NOMO-1 treated with DMSO at 0.1 percent for 48 hours (cell line): ENCODE results near the gene COIL.

Source experiments
- DNase-seq: peaks from one replicate; lab custom pipeline; 2025; ENCODE audit not compliant: unreplicated experiment; lab: John Stamatoyannopoulos, UW

The COIL gene

GRCh38 chr17:56936697-56937322, 24.0 kb downstream of the COIL start:
- DNase-seq: no peak

DNA sequence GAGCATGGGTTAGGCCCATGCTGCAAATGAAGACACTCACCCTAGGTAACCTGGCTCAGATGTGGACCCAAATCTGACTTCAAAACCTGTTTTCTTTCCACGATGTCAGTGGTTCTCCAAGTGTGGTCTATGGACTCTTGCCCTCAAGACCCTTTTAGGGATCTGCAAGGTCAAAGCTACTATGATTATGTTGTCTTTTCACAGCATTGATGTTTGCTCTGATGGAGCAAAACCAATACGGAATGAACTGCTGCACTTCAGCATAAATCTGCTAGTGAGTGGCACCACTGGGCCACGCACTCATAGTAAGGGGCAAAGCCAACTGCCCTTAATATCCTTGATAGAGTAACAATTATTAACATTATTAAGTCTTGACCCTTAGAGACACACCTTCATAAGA, 25.4 kb downstream of the COIL start:
- no peak for DNase-seq

DNA sequence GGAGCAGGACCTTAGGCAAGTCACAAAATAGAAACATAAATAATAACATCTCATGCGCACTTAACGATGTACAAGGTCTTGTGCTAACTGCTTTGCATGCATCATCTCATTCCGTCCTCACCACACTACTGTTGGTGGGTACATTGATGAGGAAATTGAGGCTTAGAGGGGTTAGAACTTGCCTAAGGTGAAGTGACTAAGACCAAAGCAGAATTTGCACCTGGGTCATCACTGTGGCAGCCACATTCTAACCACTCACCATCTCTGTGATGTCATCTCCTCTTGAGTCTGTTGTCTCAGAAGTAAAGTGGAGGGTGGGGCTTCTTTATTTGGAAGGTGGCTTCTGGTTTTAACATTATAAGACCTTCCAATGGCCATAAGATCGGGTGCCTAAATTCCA, 26.6 kb downstream of the COIL start:
- DNase-seq: no peak

DNA sequence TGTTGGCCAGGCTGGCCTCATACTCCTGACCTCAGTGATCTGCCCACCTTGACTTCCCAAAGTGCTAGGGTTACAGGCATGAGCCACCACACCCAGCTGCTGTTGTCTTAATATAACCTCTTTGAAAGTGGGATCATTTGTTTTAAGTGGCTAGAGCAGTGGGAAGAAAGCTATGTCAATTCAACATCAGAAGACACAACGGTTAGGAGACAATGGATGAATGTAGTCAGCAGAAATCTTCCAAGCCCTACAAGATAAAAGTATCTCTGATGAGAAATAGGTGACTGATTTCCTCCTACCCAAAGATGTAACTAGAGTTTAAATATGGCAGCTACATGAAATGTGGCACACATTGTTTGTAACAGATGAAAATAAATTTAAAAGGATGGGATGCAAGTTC, 27.0 kb downstream of the COIL start:
- DNase-seq: no peak

- DNase-seq: no peak
These were observed 27.6 kb downstream of the COIL start for GRCh38 chr17:56933151-56933745.

DNA sequence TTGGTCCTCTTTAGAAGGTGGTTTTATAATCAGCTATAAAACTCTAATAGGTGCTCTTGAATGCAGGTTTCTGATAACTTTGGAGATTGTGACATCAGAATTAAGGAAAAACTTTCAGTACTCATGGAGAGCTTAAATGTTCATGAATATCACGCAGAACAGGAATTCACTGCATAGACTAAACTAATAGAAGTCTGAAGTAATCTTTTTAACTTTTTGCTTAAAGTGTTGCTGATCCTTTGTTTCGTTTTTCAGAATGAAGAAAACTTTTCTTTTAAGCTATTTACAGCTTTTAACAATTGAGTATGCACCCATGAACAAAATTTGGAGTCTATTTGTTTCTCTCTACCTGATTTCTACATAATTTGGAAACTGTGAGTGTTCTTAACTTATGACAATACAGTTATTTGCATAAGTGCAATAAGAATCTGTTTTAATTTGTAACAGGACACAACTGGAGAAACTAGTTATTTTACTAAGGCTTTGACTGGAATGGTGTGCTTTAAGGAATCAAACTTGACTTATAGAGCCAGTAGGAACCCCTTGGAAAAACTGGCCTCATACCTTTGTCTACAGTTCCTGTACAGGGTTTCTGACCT, 30.0 kb downstream of the COIL start:
- DNase-seq: no peak

DNA sequence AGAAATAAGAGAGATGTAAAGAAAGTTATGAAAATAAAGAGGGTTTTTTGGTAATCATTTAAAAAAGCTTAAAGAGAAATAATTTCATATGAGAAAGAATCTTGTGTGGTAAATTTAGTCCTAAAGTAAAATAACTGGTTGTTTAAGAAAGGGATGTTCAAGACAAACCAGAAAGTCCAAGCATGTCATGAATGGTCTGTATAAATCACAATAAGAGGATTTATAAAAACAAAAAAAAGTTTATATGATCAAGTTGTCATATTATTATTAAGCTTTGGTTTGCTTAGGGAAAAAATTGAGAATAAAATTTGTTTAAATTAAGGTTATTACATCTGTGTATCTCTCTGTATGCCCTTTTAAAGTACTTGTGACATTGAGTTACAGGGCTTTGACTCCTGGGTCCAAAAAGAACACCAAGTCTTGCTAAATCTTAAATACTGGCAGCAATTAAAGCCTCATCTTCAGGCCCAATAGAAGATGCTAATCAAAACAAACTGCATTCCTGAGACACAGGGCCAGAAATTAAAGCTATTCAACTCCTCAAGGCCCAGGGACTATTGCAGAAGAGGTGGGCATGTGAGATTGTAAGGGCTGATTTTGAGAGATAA, 31.4 kb downstream of the COIL start:
- DNase-seq: no peak

DNA sequence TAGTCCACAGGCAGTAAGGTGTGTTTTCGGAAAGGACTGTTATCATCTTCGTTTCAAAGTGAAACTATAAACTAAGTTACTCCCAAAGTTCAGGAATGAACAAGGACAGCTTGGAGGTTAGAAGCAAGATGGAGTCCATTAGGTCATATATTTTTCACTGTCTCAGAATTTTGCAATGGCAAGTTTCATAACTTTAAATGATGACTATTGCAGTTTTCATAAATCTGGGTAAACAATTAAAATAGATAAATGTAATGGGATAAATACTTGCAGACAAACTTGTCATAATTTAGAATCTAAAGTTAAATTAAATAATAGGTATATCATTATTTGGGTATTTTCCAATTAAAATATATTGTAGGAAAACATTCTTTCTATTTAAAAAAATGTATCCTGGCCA, 32.3 kb downstream of the COIL start:
- no peak for DNase-seq

DNA sequence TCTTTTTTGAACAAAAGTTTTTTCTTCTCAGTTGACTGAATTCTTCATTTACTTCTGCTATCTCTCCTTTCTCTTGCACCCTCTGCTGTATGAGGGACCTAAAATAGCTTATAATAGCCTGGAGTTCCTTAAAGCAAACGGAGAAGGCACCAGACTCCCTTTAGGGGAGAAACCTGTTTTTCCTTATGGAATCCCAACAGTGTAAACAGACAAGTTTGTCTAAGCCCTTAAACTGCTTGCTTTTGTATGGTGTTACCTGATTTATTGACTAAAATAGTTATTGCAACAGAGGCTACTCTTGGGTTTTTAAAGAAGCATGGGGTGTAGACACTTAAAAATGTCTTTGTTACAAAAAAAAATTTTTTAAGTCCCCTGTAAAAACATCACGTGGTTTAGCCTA, 34.1 kb downstream of the COIL start:
- DNase-seq: peak; percentile 36

GRCh38 chr17:56926270-56926669, 34.6 kb downstream of the COIL start:
- DNase-seq: no peak

DNA sequence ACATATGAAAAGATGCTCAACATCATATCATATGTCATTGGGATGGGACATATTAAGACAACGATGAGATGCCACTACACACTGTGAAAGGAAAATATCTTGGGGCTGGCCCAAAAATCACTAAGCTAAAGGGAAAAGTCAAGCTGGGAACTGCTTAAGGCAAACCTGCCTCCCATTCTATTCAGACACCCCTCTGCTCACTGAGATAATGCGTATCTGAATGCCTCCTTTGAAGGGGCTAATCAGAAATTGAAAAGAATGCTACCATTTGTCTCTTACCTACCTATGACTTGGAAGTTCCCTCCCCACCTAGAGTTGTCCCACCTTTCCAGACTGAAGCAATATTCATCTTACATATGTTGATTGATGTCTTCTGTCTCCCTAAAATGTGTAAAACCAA, 35.8 kb downstream of the COIL start:
- DNase-seq: no peak

GRCh38 chr17:56919717-56920116, 41.1 kb downstream of the COIL start:
- DNase-seq: peak; percentile 40

GRCh38 chr17:56918916-56919315, 41.9 kb downstream of the COIL start:
- DNase-seq: peak; percentile 97

DNA sequence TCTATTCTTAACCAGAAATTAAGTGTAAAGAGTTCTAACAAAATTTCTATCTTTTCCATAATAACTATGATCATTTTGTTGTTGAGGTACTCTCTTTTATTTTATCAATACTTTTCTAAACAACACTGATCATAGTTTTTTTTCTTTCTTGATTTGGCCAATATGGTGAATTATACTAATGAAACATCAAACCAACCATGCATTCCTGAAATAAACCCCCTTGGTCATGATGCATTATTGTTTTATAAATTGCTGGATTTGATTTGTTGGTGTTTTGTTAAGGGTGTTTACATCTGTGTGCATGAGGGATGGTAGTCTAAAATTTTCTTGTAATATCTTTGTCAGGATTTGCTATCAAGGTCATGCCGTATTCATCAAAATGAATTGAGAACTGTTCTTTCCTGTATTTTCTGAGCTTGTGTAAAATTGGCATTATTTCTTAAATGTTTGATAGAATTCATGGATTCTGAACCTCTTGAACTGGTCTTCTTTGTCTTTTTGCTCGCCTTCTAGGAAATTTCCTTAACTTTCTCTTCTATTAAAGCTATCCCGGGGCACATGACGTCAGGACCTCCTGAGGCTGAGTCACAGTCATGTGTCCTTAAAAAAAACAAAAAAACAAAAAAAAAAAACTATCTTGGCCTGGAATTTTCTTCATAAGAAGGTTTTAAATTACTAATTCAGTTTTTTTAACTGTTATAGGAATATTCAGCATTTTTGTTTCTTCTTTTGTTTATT, 43.1 kb downstream of the COIL start:
- DNase-seq: no peak

DNA sequence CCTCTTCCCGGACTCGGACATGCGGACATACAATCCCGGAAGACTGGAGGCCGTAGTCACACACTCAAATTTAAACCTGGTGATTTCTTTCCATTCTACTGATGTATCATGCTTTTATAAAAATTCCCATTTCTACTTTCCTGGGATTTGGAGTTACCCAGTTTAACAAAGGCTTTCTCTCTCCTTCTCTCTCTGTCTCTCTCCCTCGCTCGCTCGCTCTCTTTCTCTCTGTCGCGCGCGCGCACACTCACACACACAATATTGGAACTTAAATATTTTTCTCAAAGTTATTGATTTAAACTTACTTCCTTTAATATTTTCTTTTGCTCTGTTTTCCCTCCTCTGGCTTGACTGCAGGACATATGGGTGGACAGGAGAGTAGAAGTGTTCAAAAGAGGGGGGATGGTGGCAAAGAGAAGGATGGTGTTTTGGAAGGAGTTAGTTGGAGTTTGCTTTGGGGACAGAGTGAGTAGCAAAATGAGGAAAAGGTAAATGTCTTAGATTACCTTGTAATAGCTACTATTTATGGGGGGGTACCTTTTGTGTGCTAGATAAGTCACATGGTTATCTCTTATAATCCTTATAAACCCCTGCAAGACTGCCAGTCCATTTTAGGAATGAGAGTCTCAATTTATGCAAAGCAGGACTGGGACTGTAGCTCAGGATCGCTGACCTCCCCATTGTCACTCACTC, 46.1 kb downstream of the COIL start:
- peak; percentile 28 for DNase-seq

- peak; percentile 86 for DNase-seq
These were observed 46.8 kb downstream of the COIL start, which contains the start of gene TRIM25 for GRCh38 chr17:56913867-56914580. TRIM25 (minus strand) TSS chr17:56914049; CDS start chr17:56913988, 61 bp downstream.

DNA sequence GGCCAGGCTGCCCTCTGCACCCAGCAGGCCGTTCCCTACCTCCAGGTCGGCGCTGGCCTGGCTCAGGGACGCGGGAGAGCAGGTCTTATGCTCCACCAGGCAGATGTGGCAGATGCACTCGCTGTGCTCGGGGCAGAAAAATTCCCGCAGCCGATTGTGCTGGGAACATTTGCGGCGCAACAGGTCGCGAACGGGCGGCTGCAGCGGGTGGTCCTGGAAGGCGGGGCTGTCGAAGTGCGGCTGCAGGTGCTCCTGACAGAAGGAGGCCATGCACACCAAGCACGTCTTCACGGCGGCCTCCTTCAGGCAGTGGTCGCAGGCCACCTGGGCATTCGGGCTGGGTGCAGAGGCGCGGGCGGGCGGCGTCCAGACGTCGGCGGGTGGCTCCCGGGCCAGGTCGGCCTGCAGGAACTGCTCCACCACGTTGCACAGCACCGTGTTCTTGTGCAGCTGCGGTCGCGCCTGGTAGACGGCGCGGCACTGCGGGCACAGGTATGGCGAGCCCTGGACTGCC, 47.4 kb downstream of the COIL start:
- DNase-seq: no peak

GRCh38 chr17:56913000-56913311, 47.9 kb downstream of the COIL start:
- no peak for DNase-seq

GRCh38 chr17:56912105-56912999, 48.5 kb downstream of the COIL start:
- DNase-seq: no peak
